PC-9 (cell line): ENCODE data around the gene KIF5C. TPM values are rescaled to one million over a fixed set of nuclear protein-coding genes. Genes with fewer than 3 reads are reported as not detected.

Experiments
- BruUV-seq: library from RNA; stranded (reverse); fragments of 400-500 nt; replicated peaks from 2 replicates; lab custom pipeline; 2021; lab: Mats Ljungman, UMichigan
- CTCF ChIA-PET: fragments of 300-600 bp; sonication (Branson Sonifier 250); formaldehyde crosslinking; loops from one replicate; lab custom pipeline; 2022; ENCODE audit warnings: antibody characterized with exemption; lab: Charles Lee
- POLR2A ChIA-PET: fragments of 300-600 bp; sonication (Branson Sonifier 250); formaldehyde crosslinking; loops from one replicate; lab custom pipeline; 2022; ENCODE audit warnings: antibody characterized with exemption; ENCODE audit not compliant: unreplicated experiment; lab: Charles Lee
- DNase-seq, 2 experiments: peaks; one replicate each; pipeline versions ENCODE4 v3.0.0 to v3.0.0-alpha.2; 2015 to 2022; ENCODE audit warnings: mixed read lengths in 1 of 2
- H2AFZ ChIP-seq: fragments of 200-600 bp; sonication (generic); 2 replicates; pipeline ENCODE4 v1.8.1; 2017; ENCODE audit warnings: antibody characterized with exemption
- H3F3A ChIP-seq: fragments of 200-600 bp; sonication (generic); 2 replicates; pipeline ENCODE4 v1.8.1; 2017; ENCODE audit warnings: antibody characterized with exemption, mild to moderate bottlenecking, low read depth; ENCODE audit not compliant: insufficient read depth
- H3K27ac ChIP-seq: fragments of 200-600 bp; sonication (generic); 2 replicates; pipeline ENCODE4 v1.6.1; 2016; ENCODE audit warnings: mixed run types
- H3K27me3 ChIP-seq: fragments of 200-600 bp; sonication (generic); 2 replicates; pipeline ENCODE4 v1.6.1; 2016; ENCODE audit warnings: low read depth, mixed run types; ENCODE audit not compliant: insufficient read depth
- H3K36me3 ChIP-seq: fragments of 200-600 bp; sonication (generic); 2 replicates; pipeline ENCODE4 v1.6.1; 2016; ENCODE audit warnings: low read depth, mixed run types
- H3K4me1 ChIP-seq: fragments of 200-600 bp; sonication (generic); replicated peaks from 2 replicates; pipeline ENCODE4 v1.6.1; 2016; ENCODE audit warnings: mixed run types; ENCODE audit not compliant: insufficient read depth
- H3K4me2 ChIP-seq: fragments of 200-600 bp; sonication (generic); 2 replicates; pipeline ENCODE4 v1.6.1; 2017; ENCODE audit warnings: mixed run types
- H3K4me3 ChIP-seq: fragments of 200-600 bp; sonication (generic); 2 replicates; pipeline ENCODE4 v1.6.1; 2016; ENCODE audit warnings: mixed run types
- H3K79me2 ChIP-seq: fragments of 200-600 bp; sonication (generic); 2 replicates; pipeline ENCODE4 v1.6.1; 2017; ENCODE audit warnings: low read depth, mixed run types
- H3K9me2 ChIP-seq: fragments of 200-600 bp; sonication (generic); 2 replicates; pipeline ENCODE4 v1.8.1; 2017; ENCODE audit warnings: mild to moderate bottlenecking; ENCODE audit not compliant: insufficient read depth
- H3K9me3 ChIP-seq: fragments of 200-600 bp; sonication (generic); 2 replicates; pipeline ENCODE4 v1.8.1; 2016; ENCODE audit warnings: low read depth; ENCODE audit not compliant: insufficient read depth
- H4K20me1 ChIP-seq: fragments of 200-600 bp; sonication (generic); 2 replicates; pipeline ENCODE4 v1.8.1; 2017; ENCODE audit not compliant: insufficient read depth
- CTCF ChIP-seq: fragments of 200-600 bp; sonication (generic); conservative IDR thresholded peaks from 2 replicates; pipeline ENCODE4 v1.6.1; 2017; ENCODE audit warnings: mixed run types, antibody characterized with exemption, mild to moderate bottlenecking, moderate library complexity
- EZH2 ChIP-seq: fragments of 200-600 bp; sonication (generic); IDR thresholded peaks from 2 replicates; pipeline ENCODE4 v1.8.0; 2017; ENCODE audit warnings: antibody characterized with exemption, low read depth
- intact Hi-C: fragments of 100-400 bp; cut with micrococcal nuclease; formaldehyde crosslinking; loops from one replicate; pipeline ENCODE4 v1.10.0; 2022; ENCODE audit not compliant: unreplicated experiment
- total RNA-seq: library from RNA; stranded (reverse); gene quantifications from 2 replicates; pipeline ENCODE4 v1.2.3, GENCODE V29; 2021

KIF5C gene
- total RNA-seq, 1 experiment from 2014 or later, result 0.07 TPM

- H3K9me2 ChIP-seq, result no peaks in the 10 kb centered on the region
- intact Hi-C loops, result no loop called here
- no peaks in the 10 kb centered on the region for H3K79me2 ChIP-seq
- H3K4me3 ChIP-seq, result no peak overlapping the region
- no TSS peak for BruUV-seq
- no peaks in the 10 kb centered on the region for H3K4me1 ChIP-seq
- H4K20me1 ChIP-seq, result no peaks in the 10 kb centered on the region
- H3K27ac ChIP-seq, result no peak overlapping the region
- no peaks in the 10 kb centered on the region for H3K9me3 ChIP-seq
- H2AFZ ChIP-seq, result no peak overlapping the region
- DNase-seq, result no peak
- TF ChIP-seq EZH2 (no peak), CTCF (no peak)
- H3K27me3 ChIP-seq, result no peaks in the 10 kb centered on the region
- ChIA-PET POLR2A (no interaction called here), CTCF (no interaction called here)
- no peaks in the 10 kb centered on the region for H3K36me3 ChIP-seq
- no peak overlapping the region for H3K4me2 ChIP-seq
- H3F3A ChIP-seq, result no peaks in the 10 kb centered on the region
Measured at GRCh38 chr2:148896136-148896535, 21.1 kb downstream of the KIF5C start.

GRCh38 chr2:148899638-148900318, 24.8 kb downstream of the KIF5C start:
- no peak for DNase-seq
- no peak overlapping the region for H3K4me3 ChIP-seq
- no peaks in the 10 kb centered on the region for H3K27me3 ChIP-seq
- no peaks in the 10 kb centered on the region for H3K9me3 ChIP-seq
- TF ChIP-seq EZH2, result no peak
- no peak for TF ChIP-seq CTCF
- H3F3A ChIP-seq, result no peaks in the 10 kb centered on the region
- no peaks in the 10 kb centered on the region for H4K20me1 ChIP-seq
- H3K4me1 ChIP-seq, result no peaks in the 10 kb centered on the region
- ChIA-PET POLR2A (no interaction called here), CTCF (no interaction called here)
- H2AFZ ChIP-seq, result no peak overlapping the region
- intact Hi-C loops, result no loop called here
- H3K36me3 ChIP-seq, result no peaks in the 10 kb centered on the region
- no peaks in the 10 kb centered on the region for H3K9me2 ChIP-seq
- BruUV-seq, result no TSS peak
- H3K79me2 ChIP-seq, result no peaks in the 10 kb centered on the region
- no peak overlapping the region for H3K27ac ChIP-seq
- no peak overlapping the region for H3K4me2 ChIP-seq

- BruUV-seq, result no TSS peak
- no peaks in the 10 kb centered on the region for H4K20me1 ChIP-seq
- H3K9me3 ChIP-seq, result no peaks in the 10 kb centered on the region
- intact Hi-C loops, result no loop called here
- no peaks in the 10 kb centered on the region for H3K27me3 ChIP-seq
- H3K4me1 ChIP-seq, result no peaks in the 10 kb centered on the region
- no peak overlapping the region for H3K4me3 ChIP-seq
- no peaks in the 10 kb centered on the region for H3K9me2 ChIP-seq
- H3F3A ChIP-seq, result no peaks in the 10 kb centered on the region
- H3K79me2 ChIP-seq, result no peaks in the 10 kb centered on the region
- H2AFZ ChIP-seq, result no peak overlapping the region
- ChIA-PET CTCF (no interaction called here), POLR2A (no interaction called here)
- H3K27ac ChIP-seq, result no peak overlapping the region
- H3K36me3 ChIP-seq, result no peaks in the 10 kb centered on the region
- H3K4me2 ChIP-seq, result no peak overlapping the region
- no peak for DNase-seq
- TF ChIP-seq CTCF, result no peak
- TF ChIP-seq EZH2, result no peak
Measured at GRCh38 chr2:148900350-148900837, 25.4 kb downstream of the KIF5C start.
